Neural progenitor cell (in vitro differentiated cells): ENCODE data around the gene SHLD1.

ENCODE experiments used
- EZH2 ChIP-seq: fragments of 200-600 bp; sonication (generic); IDR thresholded peaks from 2 replicates; pipeline ENCODE4 v1.6.1; 2017; ENCODE audit warnings: antibody characterized with exemption, mild to moderate bottlenecking, moderate library complexity
- EZH2phosphoT487 ChIP-seq: fragments of 200-600 bp; sonication (generic); IDR thresholded peaks from 2 replicates; pipeline ENCODE4 v1.6.1; 2017; ENCODE audit warnings: antibody characterized with exemption
- TF ChIP-seq, protein P1 (sequence below): fragments of 200-600 bp; sonication (generic); IDR thresholded peaks from 2 replicates; pipeline ENCODE4 v1.5.1; 2017; ENCODE audit warnings: antibody characterized with exemption, mild to moderate bottlenecking

DNA sequence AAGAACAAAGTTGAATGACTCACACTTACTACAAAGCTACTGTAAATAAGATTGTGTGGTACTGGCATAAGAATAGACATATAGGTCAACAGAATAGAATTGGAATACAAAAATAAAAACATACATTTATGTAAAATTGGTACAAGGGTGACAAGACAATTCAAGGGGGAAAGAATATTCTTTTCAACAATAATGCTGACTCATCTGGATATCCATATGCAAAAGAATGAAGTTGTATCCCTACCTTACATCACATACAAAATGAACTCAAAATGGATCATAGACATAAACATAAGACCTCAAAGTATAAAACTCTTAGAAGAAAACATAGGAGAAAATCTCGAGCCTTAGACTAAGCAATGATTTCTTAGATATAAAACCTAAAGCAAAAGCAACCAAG, 149.2 kb downstream of the SHLD1 start:
- TF ChIP-seq, protein P1, sequence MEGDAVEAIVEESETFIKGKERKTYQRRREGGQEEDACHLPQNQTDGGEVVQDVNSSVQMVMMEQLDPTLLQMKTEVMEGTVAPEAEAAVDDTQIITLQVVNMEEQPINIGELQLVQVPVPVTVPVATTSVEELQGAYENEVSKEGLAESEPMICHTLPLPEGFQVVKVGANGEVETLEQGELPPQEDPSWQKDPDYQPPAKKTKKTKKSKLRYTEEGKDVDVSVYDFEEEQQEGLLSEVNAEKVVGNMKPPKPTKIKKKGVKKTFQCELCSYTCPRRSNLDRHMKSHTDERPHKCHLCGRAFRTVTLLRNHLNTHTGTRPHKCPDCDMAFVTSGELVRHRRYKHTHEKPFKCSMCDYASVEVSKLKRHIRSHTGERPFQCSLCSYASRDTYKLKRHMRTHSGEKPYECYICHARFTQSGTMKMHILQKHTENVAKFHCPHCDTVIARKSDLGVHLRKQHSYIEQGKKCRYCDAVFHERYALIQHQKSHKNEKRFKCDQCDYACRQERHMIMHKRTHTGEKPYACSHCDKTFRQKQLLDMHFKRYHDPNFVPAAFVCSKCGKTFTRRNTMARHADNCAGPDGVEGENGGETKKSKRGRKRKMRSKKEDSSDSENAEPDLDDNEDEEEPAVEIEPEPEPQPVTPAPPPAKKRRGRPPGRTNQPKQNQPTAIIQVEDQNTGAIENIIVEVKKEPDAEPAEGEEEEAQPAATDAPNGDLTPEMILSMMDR = no peak
- TF ChIP-seq EZH2 (no peak), EZH2phosphoT487 (no peak)
